Left ventricle myocardium inferior (tissue), 1 donor: Measurements from ENCODE around the gene ZNF750. TPM values are rescaled to one million over a fixed set of nuclear protein-coding genes. Genes with fewer than 3 reads are reported as not detected.
"Not testable (repeated sequence)": the region's sequence is repeated elsewhere in the genome, so short reads cannot be mapped to it uniquely, and the experiment has no call there.

ENCODE experiments used
- DNase-seq: peaks from one replicate; pipeline ENCODE4 v3.0.0-alpha.2; 2020
- H3K27ac ChIP-seq: fragments of 200-600 bp; replicated peaks from 2 replicates; pipeline ENCODE4 v1.8.0; 2021
- H3K27me3 ChIP-seq: fragments of 200-600 bp; 2 replicates; pipeline ENCODE4 v1.8.0; 2021; ENCODE audit warnings: low read depth
- H3K36me3 ChIP-seq: fragments of 200-600 bp; 2 replicates; pipeline ENCODE4 v1.8.0; 2021
- H3K4me1 ChIP-seq: fragments of 200-600 bp; 2 replicates; pipeline ENCODE4 v1.8.0; 2021
- H3K4me3 ChIP-seq: fragments of 200-600 bp; 2 replicates; pipeline ENCODE4 v1.8.0; 2021; ENCODE audit warnings: mild to moderate bottlenecking, moderate library complexity
- H3K9me3 ChIP-seq: fragments of 200-600 bp; replicated peaks from 2 replicates; pipeline ENCODE4 v1.8.0; 2021
- CTCF ChIP-seq: fragments of 200-600 bp; IDR thresholded peaks from 2 replicates; pipeline ENCODE4 v1.8.0; 2021; ENCODE audit warnings: antibody characterized with exemption, mild to moderate bottlenecking, borderline replicate concordance
- intact Hi-C: fragments of 100-400 bp; cut with micrococcal nuclease; formaldehyde crosslinking; loops from one replicate; pipeline ENCODE4 v1.11.0; 2022
- total RNA-seq: library from RNA; stranded (reverse); fragmentation: NEBNext Ultra II Directional; extraction: Animal tissue kit (Norgen Biotek cat#: 25700); gene quantifications from one replicate; pipeline ENCODE4 v1.2.1, GENCODE V29; 2021
- donor health status: DM: no; HTN: yes; CAD: no; lungs with severe emphysema.

Gene ZNF750
- total RNA-seq, 1 donor from 2014 or later = not detected

- intact Hi-C loops = no loop called here
- Histone ChIP-seq H3K27me3 (no peaks in the 10 kb centered on the region), H3K4me1 (peaks cover 10% of the 10 kb centered on the region), H3K9me3 (no peaks in the 10 kb centered on the region), H3K36me3 (peaks cover 28% of the 10 kb centered on the region), H3K27ac (no peak overlapping the region), H3K4me3 (no peak overlapping the region)
- DNase-seq = no peak
- TF ChIP-seq CTCF = no peak
Measured at GRCh38 chr17:82787081-82787848, 52.6 kb downstream of the ZNF750 start.

GRCh38 chr17:82786427-82786826 lies 53.4 kb downstream of the ZNF750 start:
- Histone ChIP-seq H3K9me3 (no peaks in the 10 kb centered on the region), H3K4me1 (peaks cover 14% of the 10 kb centered on the region), H3K36me3 (peaks cover 24% of the 10 kb centered on the region), H3K27ac (no peak overlapping the region), H3K27me3 (no peaks in the 10 kb centered on the region), H3K4me3 (no peak overlapping the region)
- TF ChIP-seq CTCF = no peak
- intact Hi-C loops = no loop called here
- DNase-seq = no peak

DNA sequence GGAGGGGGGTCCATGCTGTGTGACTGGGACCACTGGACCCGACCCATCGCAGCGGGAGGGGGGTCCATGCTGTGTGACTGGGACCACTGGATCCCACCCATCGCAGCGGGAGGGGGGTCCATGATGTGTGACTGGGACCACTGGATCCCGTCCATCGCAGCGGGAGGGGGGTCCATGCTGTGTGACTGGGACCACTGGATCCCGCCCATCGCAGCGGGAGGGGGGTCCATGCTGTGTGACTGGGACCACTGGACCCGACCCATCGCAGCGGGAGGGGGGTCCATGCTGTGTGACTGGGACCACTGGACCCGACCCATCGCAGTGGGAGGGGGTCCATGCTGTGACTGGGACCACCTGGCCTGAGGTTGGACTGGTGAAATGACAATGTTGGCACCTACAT lies 54.2 kb downstream of the ZNF750 start:
- H3K4me1 ChIP-seq = peaks cover 14% of the 10 kb centered on the region
- DNase-seq, intact Hi-C loops, H3K27me3 ChIP-seq, H3K27ac ChIP-seq, H3K4me3 ChIP-seq, H3K9me3 ChIP-seq: not testable (repeated sequence)
- H3K36me3 ChIP-seq = peaks cover 21% of the 10 kb centered on the region

DNA sequence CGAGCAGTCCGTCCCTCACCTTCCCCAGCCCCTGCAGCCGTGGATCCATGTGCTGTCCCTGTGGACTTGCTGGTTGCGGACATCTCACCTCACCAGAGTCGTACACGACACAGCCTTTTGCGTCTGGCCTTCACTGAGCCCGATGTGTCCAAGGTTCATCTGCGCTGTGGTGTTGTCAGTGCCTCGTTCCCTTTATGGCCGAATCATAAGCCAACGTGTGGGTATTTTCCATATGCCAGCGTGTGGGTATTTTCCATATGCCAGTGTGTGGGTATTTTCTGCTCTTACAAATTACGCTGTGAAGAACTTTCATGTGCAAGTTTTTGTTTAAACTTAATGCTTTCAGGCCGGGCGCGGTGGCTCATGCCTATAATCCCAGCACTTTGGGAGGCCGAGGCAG lies 56.3 kb downstream of the ZNF750 start:
- no peaks in the 10 kb centered on the region for H3K27me3 ChIP-seq
- no peak for DNase-seq

DNA sequence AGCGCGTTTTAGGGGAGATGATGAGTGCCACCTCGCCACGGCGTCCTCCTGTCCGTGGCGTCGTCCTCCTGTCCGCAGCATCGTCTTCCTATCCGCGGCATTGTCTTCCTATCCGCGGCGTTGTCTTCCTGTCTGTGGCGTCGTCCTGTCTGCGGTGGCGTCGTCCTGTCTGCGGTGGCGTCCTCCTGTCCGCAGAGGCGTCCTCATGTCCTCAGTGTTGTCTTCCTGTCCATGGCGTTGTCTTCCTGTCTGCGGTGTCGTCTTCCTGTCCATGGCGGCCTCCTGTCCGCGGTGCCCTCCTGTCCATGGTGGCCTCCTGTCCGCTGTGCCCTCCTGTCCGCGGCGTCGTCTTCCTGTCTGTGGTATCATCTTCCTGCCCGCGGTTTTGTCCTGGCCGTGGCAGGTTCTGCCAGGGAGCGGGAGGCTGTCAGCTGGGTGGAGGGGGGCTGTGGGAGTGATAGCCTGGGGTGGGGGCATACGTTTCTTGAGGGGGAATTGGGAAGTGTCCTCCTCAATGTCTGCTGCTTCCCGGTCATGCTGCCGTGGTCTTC lies 57.1 kb downstream of the ZNF750 start:
- peaks cover 21% of the 10 kb centered on the region for H3K36me3 ChIP-seq
- peaks cover 14% of the 10 kb centered on the region for H3K4me1 ChIP-seq
- H3K9me3 ChIP-seq = no peaks in the 10 kb centered on the region
- H3K4me3 ChIP-seq = peak overlapping the region; percentile 27
- no peaks in the 10 kb centered on the region for H3K27me3 ChIP-seq
- peak overlapping the region; percentile 80 for H3K27ac ChIP-seq
- intact Hi-C loops = loop anchor here (5.0 kb wide), 1 partner anchor 135 kb away; no protein-coding TSS in a partner anchor
- TF ChIP-seq CTCF = no peak
- DNase-seq = peak; percentile 31

More for the DNA sequence above, 56.3 kb downstream of the ZNF750 start:
- intact Hi-C loops = loop anchor here (5.0 kb wide), 1 partner anchor 134 kb away; no protein-coding TSS in a partner anchor
- TF ChIP-seq CTCF = no peak
- peak overlapping the region; percentile 80 for H3K27ac ChIP-seq
- H3K4me1 ChIP-seq = peaks cover 14% of the 10 kb centered on the region
- H3K36me3 ChIP-seq = peaks cover 21% of the 10 kb centered on the region
- H3K9me3 ChIP-seq = no peaks in the 10 kb centered on the region
- no peak overlapping the region for H3K4me3 ChIP-seq

DNA sequence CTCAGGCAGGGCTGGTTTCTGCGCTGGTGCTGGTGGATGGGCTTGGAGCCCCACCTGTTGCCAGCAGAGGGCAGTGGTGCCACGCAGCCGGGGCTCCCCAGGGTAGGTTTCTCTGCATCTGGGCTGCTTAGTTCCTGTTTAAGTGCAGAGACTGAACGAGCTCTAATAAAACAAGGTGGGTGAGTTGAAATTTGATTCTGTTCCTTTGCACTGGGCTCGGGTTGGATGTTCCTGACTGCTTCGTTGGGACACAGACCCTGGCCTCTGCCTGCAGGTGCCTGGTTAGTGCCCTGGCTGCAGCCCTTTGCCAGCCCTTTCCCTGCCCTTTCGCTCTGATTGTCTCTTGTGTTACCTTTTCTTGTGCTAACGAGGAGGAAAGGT lies 57.9 kb downstream of the ZNF750 start:
- peak; percentile 99 for TF ChIP-seq CTCF
- Histone ChIP-seq H3K9me3 (no peaks in the 10 kb centered on the region), H3K27ac (peak overlapping the region; percentile 80), H3K27me3 (no peaks in the 10 kb centered on the region), H3K4me3 (peak overlapping the region; percentile 27), H3K4me1 (peaks cover 14% of the 10 kb centered on the region), H3K36me3 (peaks cover 21% of the 10 kb centered on the region)
- peak; percentile 82 for DNase-seq
- intact Hi-C loops = loop anchor here (5.0 kb wide), 1 partner anchor 135 kb away; no protein-coding TSS in a partner anchor
